Ovary (tissue), 9 donors: ENCODE measurements around the gene FER. TPM values are rescaled to one million over a fixed set of nuclear protein-coding genes. Genes with fewer than 3 reads are reported as not detected.

ENCODE experiments used
- DNase-seq, 5 donors: peaks; one replicate each; pipeline ENCODE4 v3.0.0-alpha.2; 2019 to 2020
- H3K27ac ChIP-seq, 2 donors: fragments of 200-600 bp; one replicate each; pipeline versions ENCODE4 v1.5.1 to v1.8.0; 2019 to 2022
- H3K27me3 ChIP-seq: fragments of 200-600 bp; one replicate; pipeline ENCODE4 v1.8.0; 2022
- H3K36me3 ChIP-seq: fragments of 200-600 bp; sonication (generic); one replicate; pipeline ENCODE4 v1.5.1; 2019
- H3K4me1 ChIP-seq: one replicate; pipeline ENCODE4 v1.8.1; 2013; ENCODE audit warnings: mild to moderate bottlenecking, moderate library complexity; ENCODE audit not compliant: insufficient read depth
- H3K4me3 ChIP-seq: fragments of 200-600 bp; sonication (generic); one replicate; pipeline ENCODE4 v1.5.1; 2017
- H3K9me3 ChIP-seq, 2 donors: fragments of 200-600 bp in 1 of 2; sonication (generic) in 1 of 2; one replicate each; pipeline versions ENCODE4 v1.5.1 to v1.8.1; 2013 to 2019; ENCODE audit warnings: mild to moderate bottlenecking in 1 of 2, moderate library complexity in 1 of 2
- CTCF ChIP-seq, 3 donors: fragments of 450-650 bp in 2 of 3; fragments of 200-600 bp in 1 of 3; IDR thresholded peaks; one replicate each; pipeline versions ENCODE4 v1.5.1 to v1.8.0; 2016 to 2022; ENCODE audit warnings: antibody characterized with exemption in 3 of 3, mild to moderate bottlenecking in 1 of 3
- EP300 ChIP-seq: sonication (generic); formaldehyde crosslinking; IDR thresholded peaks from one replicate; pipeline ENCODE4 v1.6.1; 2017; ENCODE audit warnings: antibody characterized with exemption
- POLR2A ChIP-seq: fragments of 450-650 bp; IDR thresholded peaks from one replicate; pipeline ENCODE4 v1.6.1; 2017; ENCODE audit warnings: antibody characterized with exemption, mild to moderate bottlenecking, moderate library complexity
- WGBS, 3 donors: extraction: QIAGEN DNeasy Blood & Tissue Kit in 1 of 3; methylation state at CpG; one replicate each; pipeline versions ENCODE4 v1.1.5 to v1.1.7; 2013 to 2017; 5-methylcytosine and 5-hydroxymethylcytosine counted together
- intact Hi-C, 4 donors: fragments of 100-400 bp; cut with DNase I; formaldehyde crosslinking; loops; one replicate each; pipeline versions ENCODE4 v1.11.0 to v1.15.1; 2022 to 2023
- polyA plus RNA-seq, 2 donors: library from polyadenylated mRNA; stranded (reverse); fragments of 200-250 nt in 1 of 2; fragments of 350-450 nt in 1 of 2; fragmentation: Illumina TruSeq in 1 of 2; extraction: RNeasy Lipid Tissue Mini Kit (QIAGEN cat#74804) in 1 of 2; gene quantifications; one replicate each; pipeline ENCODE4 v1.2.3, GENCODE V29; 2013 to 2014
- total RNA-seq, 7 donors: library from RNA; depleted of rRNA in 2 of 7; stranded (reverse); fragments of >200 nt in 2 of 7; fragmentation: NEBNext Ultra II Directional in 3 of 7; extraction: Animal tissue kit (Norgen Biotek cat#: 25700) in 3 of 7; gene quantifications; one replicate each; pipeline versions ENCODE4 v1.1.0 to v1.2.4, GENCODE V29; 2016 to 2023
- donor health status: DM: no; HTN: no; CAD: no; lungs with moderate emphysema.
- donor health status: DM: no; HTN: no; CAD: no.
- donor health status: Bipolar disorder and iron deficiency.
- donor health status: DM: yes; HTN: yes; CAD: no.
- donor health status: DM: no; HTN: no; CAD: no.
- donor health status: DM: yes; HTN: yes; CAD: no.

FER gene
- total and polyA plus RNA-seq, 9 donors = 3.0 to 36.0 (median 28.0) TPM

DNA sequence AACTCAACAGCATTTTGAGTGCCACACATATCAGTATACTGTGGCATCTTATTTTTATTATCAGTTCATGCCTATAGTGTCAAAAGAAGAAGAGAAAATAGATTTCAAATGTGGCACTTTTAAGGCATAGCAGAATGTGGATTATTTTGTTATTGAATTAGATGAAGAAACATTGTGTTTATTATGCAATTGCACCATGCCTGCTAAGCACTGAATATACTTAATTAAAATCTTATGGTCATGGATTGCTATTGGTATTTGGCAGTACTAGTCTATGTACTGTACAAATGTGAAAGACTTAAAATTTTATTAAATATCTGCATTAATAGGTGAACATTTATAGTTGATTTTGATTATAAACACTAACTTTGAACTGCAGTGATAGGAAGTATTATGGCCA, 128.8 kb downstream of the FER start:
- intact Hi-C loops = no loop called here
- no peaks in the 10 kb centered on the region for H3K27me3 ChIP-seq
- H3K27ac ChIP-seq = no peak overlapping the region
- DNase-seq = no peak
- no peaks in the 10 kb centered on the region for H3K36me3 ChIP-seq
- H3K9me3 ChIP-seq = no peaks in the 10 kb centered on the region
- H3K4me1 ChIP-seq = no peaks in the 10 kb centered on the region
- TF ChIP-seq POLR2A = no peak
- TF ChIP-seq EP300 = no peak
- no peak for TF ChIP-seq CTCF (IDR thresholded peaks at IDR 0.05)
- H3K4me3 ChIP-seq = no peak overlapping the region

DNA sequence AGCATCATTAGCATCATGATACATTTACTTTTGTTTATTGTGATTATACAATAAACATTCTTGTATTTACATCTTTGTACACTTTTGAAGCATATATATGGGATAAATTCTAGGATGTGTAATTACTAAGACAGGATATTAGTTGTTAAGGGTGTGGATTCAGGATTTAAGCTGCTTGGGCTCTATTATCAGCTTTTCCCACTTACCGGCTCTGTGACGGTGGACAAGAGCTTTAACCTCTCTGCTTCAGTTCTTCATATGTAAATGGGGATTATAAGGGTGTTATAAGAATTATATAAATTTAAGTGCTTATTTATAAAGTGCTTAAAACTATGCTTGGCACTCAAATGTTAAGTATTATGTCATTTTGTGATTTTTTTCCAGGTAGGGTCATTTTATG, 131.1 kb downstream of the FER start:
- no peak for DNase-seq
- WGBS, 3 donors = 94 to 99% (median 97%) methylated on average over 2 of the region's 2 CpGs
- H3K27ac ChIP-seq = no peak overlapping the region
- H3K27me3 ChIP-seq = no peaks in the 10 kb centered on the region
- no peaks in the 10 kb centered on the region for H3K36me3 ChIP-seq
- no peak for TF ChIP-seq POLR2A
- no peak for TF ChIP-seq EP300
- no peak for TF ChIP-seq CTCF (IDR thresholded peaks at IDR 0.05)
- no peak overlapping the region for H3K4me3 ChIP-seq
- intact Hi-C loops = no loop called here
- no peaks in the 10 kb centered on the region for H3K4me1 ChIP-seq
- H3K9me3 ChIP-seq = no peaks in the 10 kb centered on the region

DNA sequence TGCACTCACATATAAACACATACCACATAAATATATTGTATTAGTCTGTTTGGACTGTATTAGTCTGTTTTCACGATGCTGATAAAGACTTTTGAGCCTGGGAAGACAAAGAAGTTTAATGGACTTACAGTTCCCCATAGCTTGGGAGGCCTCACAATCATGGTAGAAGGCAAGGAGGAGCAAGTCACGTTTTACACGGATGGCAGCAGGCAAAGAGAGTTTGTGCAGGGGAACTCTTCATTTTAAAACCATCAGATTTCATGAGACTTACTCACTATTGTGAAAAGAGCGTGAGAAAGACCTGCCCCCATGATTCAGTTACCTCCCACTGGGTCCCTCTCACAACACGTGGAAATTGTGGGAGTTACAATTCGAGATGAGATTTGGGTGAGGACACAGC, 133.4 kb downstream of the FER start:
- intact Hi-C loops = no loop called here
- 94 to 97% (median 96%) methylated on average over 6 of the region's 6 CpGs for WGBS, 3 donors
- H3K4me3 ChIP-seq = no peak overlapping the region
- H3K27ac ChIP-seq = no peak overlapping the region
- H3K36me3 ChIP-seq = no peaks in the 10 kb centered on the region
- no peaks in the 10 kb centered on the region for H3K27me3 ChIP-seq
- H3K4me1 ChIP-seq = no peaks in the 10 kb centered on the region
- DNase-seq = no peak
- TF ChIP-seq CTCF (IDR thresholded peaks at IDR 0.05) = no peak
- no peak for TF ChIP-seq POLR2A
- no peak for TF ChIP-seq EP300
- no peaks in the 10 kb centered on the region for H3K9me3 ChIP-seq

- 74 to 81% (median 80%) methylated on average over 4 of the region's 4 CpGs for WGBS, 3 donors
- TF ChIP-seq EP300 (no peak), CTCF (IDR thresholded peaks at IDR 0.05) (no peak), POLR2A (no peak)
- intact Hi-C loops = no loop called here
Observed at GRCh38 chr5:108884736-108885135, 137.0 kb downstream of the FER start.

GRCh38 chr5:108898257-108898656, 150.6 kb downstream of the FER start:
- no peaks in the 10 kb centered on the region for H3K36me3 ChIP-seq
- H3K27me3 ChIP-seq = no peaks in the 10 kb centered on the region
- no peak overlapping the region for H3K4me3 ChIP-seq
- TF ChIP-seq EP300 (no peak), CTCF (IDR thresholded peaks at IDR 0.05) (no peak), POLR2A (no peak)
- H3K27ac ChIP-seq = no peak overlapping the region
- no peak for DNase-seq
- no peaks in the 10 kb centered on the region for H3K4me1 ChIP-seq
- no peaks in the 10 kb centered on the region for H3K9me3 ChIP-seq
- intact Hi-C loops = no loop called here

More at GRCh38 chr5:108884736-108885135, 137.0 kb downstream of the FER start:
- Histone ChIP-seq H3K36me3 (no peaks in the 10 kb centered on the region), H3K27ac (no peak overlapping the region), H3K9me3 (no peaks in the 10 kb centered on the region), H3K4me3 (no peak overlapping the region), H3K27me3 (no peaks in the 10 kb centered on the region), H3K4me1 (no peaks in the 10 kb centered on the region)
- no peak for DNase-seq
